ENCODE results near the gene BRCC3. TPM values are rescaled to one million over a fixed set of nuclear protein-coding genes. Genes with fewer than 3 reads are reported as not detected.

Gene BRCC3
- total RNA-seq, 1 experiment from 2014 or later, result 37.4 TPM

DNA sequence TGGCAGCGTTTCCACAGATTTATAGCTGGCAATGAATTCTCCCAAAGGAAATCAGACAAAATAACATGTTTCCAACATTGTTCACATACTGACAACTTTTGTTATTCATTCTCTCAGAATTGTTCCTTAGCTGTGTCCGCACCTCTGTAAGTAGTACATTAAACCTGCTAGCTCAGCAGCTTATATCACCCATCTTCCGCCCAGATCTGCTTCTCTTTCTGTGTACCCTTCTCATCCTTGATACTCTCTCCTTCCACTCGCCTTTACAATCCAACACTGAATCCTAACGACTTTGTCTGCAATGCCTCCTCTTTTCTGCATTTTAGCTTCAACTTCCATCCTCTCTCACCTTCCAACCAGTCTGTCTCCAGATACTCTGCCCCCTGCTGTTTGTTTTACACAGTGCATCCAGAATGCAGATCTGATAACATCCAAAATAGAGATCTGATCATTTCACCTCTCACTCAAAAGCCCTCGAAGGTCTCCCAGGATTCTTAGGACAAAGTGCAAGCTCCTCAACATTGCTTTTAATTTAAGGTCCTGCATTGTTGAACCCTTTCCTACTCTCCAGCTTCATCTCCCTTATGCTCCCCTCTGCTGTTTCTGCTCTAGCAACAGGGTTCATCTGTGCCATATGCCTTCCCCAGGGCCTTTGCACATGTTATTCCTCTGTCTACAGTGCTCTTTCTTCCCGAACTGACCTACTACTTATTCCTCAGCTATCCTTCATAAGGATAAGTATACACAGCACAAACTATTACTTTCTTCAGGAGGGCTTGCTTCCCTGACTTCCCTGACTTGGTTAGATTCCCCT is 77.6 kb downstream of the BRCC3 start:
- H3K4me1 ChIP-seq (ENCODE audit: control insufficient read depth, insufficient read depth, low read length), result no peaks in the 10 kb centered on the region
- DNase-seq (ENCODE audit: low read depth, low spot score), result no peak
- ChIA-PET CTCF (interaction anchor here (1.4 kb wide), 1 partner anchor 231 kb away, joined by 3 read pairs; no protein-coding TSS in a partner anchor), POLR2A (no interaction called here)
- H3K9me3 ChIP-seq (ENCODE audit: control insufficient read depth, insufficient read depth, low read depth, low read length), result no peaks in the 10 kb centered on the region
- intact Hi-C loops (cut with micrococcal nuclease; ENCODE audit: unreplicated experiment), result loop anchor here (10.0 kb wide), 1 partner anchor 164 kb away; no protein-coding TSS in a partner anchor
- peak; percentile 75; the same call in 1 of the 2 replicates for ATAC-seq
- TF ChIP-seq, protein P1, sequence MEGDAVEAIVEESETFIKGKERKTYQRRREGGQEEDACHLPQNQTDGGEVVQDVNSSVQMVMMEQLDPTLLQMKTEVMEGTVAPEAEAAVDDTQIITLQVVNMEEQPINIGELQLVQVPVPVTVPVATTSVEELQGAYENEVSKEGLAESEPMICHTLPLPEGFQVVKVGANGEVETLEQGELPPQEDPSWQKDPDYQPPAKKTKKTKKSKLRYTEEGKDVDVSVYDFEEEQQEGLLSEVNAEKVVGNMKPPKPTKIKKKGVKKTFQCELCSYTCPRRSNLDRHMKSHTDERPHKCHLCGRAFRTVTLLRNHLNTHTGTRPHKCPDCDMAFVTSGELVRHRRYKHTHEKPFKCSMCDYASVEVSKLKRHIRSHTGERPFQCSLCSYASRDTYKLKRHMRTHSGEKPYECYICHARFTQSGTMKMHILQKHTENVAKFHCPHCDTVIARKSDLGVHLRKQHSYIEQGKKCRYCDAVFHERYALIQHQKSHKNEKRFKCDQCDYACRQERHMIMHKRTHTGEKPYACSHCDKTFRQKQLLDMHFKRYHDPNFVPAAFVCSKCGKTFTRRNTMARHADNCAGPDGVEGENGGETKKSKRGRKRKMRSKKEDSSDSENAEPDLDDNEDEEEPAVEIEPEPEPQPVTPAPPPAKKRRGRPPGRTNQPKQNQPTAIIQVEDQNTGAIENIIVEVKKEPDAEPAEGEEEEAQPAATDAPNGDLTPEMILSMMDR (IDR thresholded peaks at IDR 0.05), result peak; percentile 76
- no peak for TF ChIP-seq SIN3A (IDR thresholded peaks at IDR 0.05; ENCODE audit: borderline replicate concordance, insufficient read depth, low read depth, low read length)
- H3K4me3 ChIP-seq (ENCODE audit: low read depth in 2 of 2, low read length in 2 of 2), result no peak overlapping the region
- H3K27ac ChIP-seq (ENCODE audit: low read length), result no peak overlapping the region
- BruUV-seq (replicated peaks), result no TSS peak
- H3K36me3 ChIP-seq (ENCODE audit: control insufficient read depth, insufficient read depth, low read length), result no peaks in the 10 kb centered on the region
- in situ Hi-C loops (cut with HindIII; ENCODE audit: low pct_unique_long_range_greater_than_20kb, low sequenced_read_pairs), result no loop called here
- no peaks in the 10 kb centered on the region for H3K27me3 ChIP-seq (ENCODE audit: control insufficient read depth, insufficient read depth, low read length)

DNA sequence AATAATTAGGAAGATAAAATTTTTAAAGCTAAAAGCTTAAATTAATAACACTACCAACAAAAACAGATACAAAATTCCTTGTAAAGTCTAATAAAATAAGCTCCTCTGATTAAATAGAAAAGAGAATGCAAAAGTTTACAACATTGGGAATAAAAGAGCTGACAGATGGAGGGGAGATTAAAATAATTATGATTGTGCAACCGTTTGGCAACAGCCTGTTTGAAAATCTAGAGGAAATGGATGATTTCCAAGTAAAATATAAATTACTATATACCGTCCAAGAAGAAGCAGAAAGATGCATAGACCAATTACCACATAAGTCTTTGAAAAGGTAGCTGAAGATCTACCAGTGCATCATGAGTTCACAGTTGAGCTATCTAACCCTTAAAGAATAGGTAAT is 98.6 kb downstream of the BRCC3 start:
- TF ChIP-seq, protein P2, sequence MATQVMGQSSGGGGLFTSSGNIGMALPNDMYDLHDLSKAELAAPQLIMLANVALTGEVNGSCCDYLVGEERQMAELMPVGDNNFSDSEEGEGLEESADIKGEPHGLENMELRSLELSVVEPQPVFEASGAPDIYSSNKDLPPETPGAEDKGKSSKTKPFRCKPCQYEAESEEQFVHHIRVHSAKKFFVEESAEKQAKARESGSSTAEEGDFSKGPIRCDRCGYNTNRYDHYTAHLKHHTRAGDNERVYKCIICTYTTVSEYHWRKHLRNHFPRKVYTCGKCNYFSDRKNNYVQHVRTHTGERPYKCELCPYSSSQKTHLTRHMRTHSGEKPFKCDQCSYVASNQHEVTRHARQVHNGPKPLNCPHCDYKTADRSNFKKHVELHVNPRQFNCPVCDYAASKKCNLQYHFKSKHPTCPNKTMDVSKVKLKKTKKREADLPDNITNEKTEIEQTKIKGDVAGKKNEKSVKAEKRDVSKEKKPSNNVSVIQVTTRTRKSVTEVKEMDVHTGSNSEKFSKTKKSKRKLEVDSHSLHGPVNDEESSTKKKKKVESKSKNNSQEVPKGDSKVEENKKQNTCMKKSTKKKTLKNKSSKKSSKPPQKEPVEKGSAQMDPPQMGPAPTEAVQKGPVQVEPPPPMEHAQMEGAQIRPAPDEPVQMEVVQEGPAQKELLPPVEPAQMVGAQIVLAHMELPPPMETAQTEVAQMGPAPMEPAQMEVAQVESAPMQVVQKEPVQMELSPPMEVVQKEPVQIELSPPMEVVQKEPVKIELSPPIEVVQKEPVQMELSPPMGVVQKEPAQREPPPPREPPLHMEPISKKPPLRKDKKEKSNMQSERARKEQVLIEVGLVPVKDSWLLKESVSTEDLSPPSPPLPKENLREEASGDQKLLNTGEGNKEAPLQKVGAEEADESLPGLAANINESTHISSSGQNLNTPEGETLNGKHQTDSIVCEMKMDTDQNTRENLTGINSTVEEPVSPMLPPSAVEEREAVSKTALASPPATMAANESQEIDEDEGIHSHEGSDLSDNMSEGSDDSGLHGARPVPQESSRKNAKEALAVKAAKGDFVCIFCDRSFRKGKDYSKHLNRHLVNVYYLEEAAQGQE (IDR thresholded peaks at IDR 0.05; ENCODE audit: insufficient read depth in 1 of 2, low read depth in 2 of 2, low read length in 1 of 2), result no peak
- TF ChIP-seq SIN3A (IDR thresholded peaks at IDR 0.05; ENCODE audit: borderline replicate concordance, insufficient read depth, low read depth, low read length) (no peak), POLR2AphosphoS5 (IDR thresholded peaks at IDR 0.05; ENCODE audit: low read depth, low read length) (no peak), TCF7L2 (IDR thresholded peaks at IDR 0.05; ENCODE audit: low read depth, low read length) (no peak)
- TF ChIP-seq, protein P1 (IDR thresholded peaks at IDR 0.05), result no peak
- DNase-seq (ENCODE audit: low read depth, low spot score) (no peak), ATAC-seq (no peak)
- ChIA-PET POLR2A (no interaction called here), CTCF (no interaction called here)
- H3K4me1 ChIP-seq (ENCODE audit: control insufficient read depth, insufficient read depth, low read length), result no peaks in the 10 kb centered on the region
- in situ Hi-C loops (cut with HindIII; ENCODE audit: low pct_unique_long_range_greater_than_20kb, low sequenced_read_pairs), result no loop called here
- no peaks in the 10 kb centered on the region for H3K36me3 ChIP-seq (ENCODE audit: control insufficient read depth, insufficient read depth, low read length)
- H3K27ac ChIP-seq (ENCODE audit: low read length), result no peak overlapping the region
- no peaks in the 10 kb centered on the region for H3K9me3 ChIP-seq (ENCODE audit: control insufficient read depth, insufficient read depth, low read depth, low read length)
- no TSS peak for BruUV-seq (replicated peaks)
- H3K4me3 ChIP-seq (ENCODE audit: low read depth in 2 of 2, low read length in 2 of 2), result no peak overlapping the region
- no peaks in the 10 kb centered on the region; the same call in 1 of the 2 replicates for H3K27me3 ChIP-seq (ENCODE audit: control insufficient read depth, insufficient read depth, low read length)
- intact Hi-C loops (cut with micrococcal nuclease; ENCODE audit: unreplicated experiment), result no loop called here

Other genes starting within 250 kb of the BRCC3 start
- gene SMIM9, start 236.8 kb upstream of the BRCC3 start, total RNA-seq (2021; ENCODE audit: unreplicated experiment), result not detected
- gene F8A1, start 185.2 kb upstream of the BRCC3 start, total RNA-seq (2021; ENCODE audit: unreplicated experiment), result 122 TPM
- 12.4 TPM for gene F8, start 48.8 kb upstream of the BRCC3 start, total RNA-seq (2021; ENCODE audit: unreplicated experiment)
- 68.8 TPM for gene FUNDC2, start 44.7 kb upstream of the BRCC3 start, total RNA-seq (2021; ENCODE audit: unreplicated experiment)
- 13.0 TPM for gene CMC4, start 372 bp upstream of the BRCC3 start, total RNA-seq (2021; ENCODE audit: unreplicated experiment)
- 49.5 TPM for gene MTCP1, start 372 bp upstream of the BRCC3 start, total RNA-seq (2021; ENCODE audit: unreplicated experiment)
- 126 TPM for gene VBP1, start 145.0 kb downstream of the BRCC3 start, total RNA-seq (2021; ENCODE audit: unreplicated experiment)
- gene RAB39B, start 193.0 kb downstream of the BRCC3 start, total RNA-seq (2021; ENCODE audit: unreplicated experiment), result 2.0 TPM